ENCODE measurements around the gene SHROOM1.

- TF ChIP-seq, protein P1, sequence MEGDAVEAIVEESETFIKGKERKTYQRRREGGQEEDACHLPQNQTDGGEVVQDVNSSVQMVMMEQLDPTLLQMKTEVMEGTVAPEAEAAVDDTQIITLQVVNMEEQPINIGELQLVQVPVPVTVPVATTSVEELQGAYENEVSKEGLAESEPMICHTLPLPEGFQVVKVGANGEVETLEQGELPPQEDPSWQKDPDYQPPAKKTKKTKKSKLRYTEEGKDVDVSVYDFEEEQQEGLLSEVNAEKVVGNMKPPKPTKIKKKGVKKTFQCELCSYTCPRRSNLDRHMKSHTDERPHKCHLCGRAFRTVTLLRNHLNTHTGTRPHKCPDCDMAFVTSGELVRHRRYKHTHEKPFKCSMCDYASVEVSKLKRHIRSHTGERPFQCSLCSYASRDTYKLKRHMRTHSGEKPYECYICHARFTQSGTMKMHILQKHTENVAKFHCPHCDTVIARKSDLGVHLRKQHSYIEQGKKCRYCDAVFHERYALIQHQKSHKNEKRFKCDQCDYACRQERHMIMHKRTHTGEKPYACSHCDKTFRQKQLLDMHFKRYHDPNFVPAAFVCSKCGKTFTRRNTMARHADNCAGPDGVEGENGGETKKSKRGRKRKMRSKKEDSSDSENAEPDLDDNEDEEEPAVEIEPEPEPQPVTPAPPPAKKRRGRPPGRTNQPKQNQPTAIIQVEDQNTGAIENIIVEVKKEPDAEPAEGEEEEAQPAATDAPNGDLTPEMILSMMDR (conservative IDR thresholded peaks at IDR 0.05 in 1 of 2, IDR thresholded peaks at IDR 0.05 in 1 of 2; ENCODE audit: low read depth in 1 of 2, low read length in 2 of 2) = no peak
- no peak for TF ChIP-seq EZH2 (IDR thresholded peaks at IDR 0.05; ENCODE audit: low read length, missing control alignments)
Measured at GRCh38 chr5:132876020-132876759, 45.7 kb upstream of the SHROOM1 start.
